CD8-positive, alpha-beta memory T cell (primary cell): Measurements from ENCODE around the gene CLHC1. TPM values are rescaled to one million over a fixed set of nuclear protein-coding genes. Genes with fewer than 3 reads are reported as not detected.
"Not testable (repeated sequence)": the region's sequence is repeated elsewhere in the genome, so short reads cannot be mapped to it uniquely, and the experiment has no call there.

Experiments
- CTCF ChIA-PET: fragments of 350-600 bp; sonication (Branson Sonifier 250); formaldehyde crosslinking; loops from one replicate; lab custom pipeline; 2021; ENCODE audit warnings: antibody characterized with exemption; lab: Charles Lee
- POLR2A ChIA-PET: fragments of 350-600 bp; sonication (Branson Sonifier 250); formaldehyde crosslinking; loops from one replicate; lab custom pipeline; 2021; ENCODE audit warnings: antibody characterized with exemption; lab: Charles Lee
- DNase-seq, 5 donors: peaks; one replicate each; pipeline versions ENCODE4 v3.0.0 to v3.0.0-alpha.2; 2020 to 2022; ENCODE audit warnings: mixed read lengths in 1 of 5
- H3K27ac ChIP-seq: one replicate; pipeline ENCODE4 v1.7.0; 2013; ENCODE audit warnings: low read depth, mild to moderate bottlenecking, low read length, moderate library complexity
- H3K27me3 ChIP-seq: 2 replicates; pipeline ENCODE4 v1.7.0; 2013; ENCODE audit warnings: low read length, mild to moderate bottlenecking; ENCODE audit not compliant: insufficient read depth, poor library complexity, severe bottlenecking
- H3K36me3 ChIP-seq: 2 replicates; pipeline ENCODE4 v1.7.0; 2013; ENCODE audit warnings: mild to moderate bottlenecking, low read length, moderate library complexity; ENCODE audit not compliant: insufficient read depth
- H3K4me1 ChIP-seq: 2 replicates; pipeline ENCODE4 v1.7.0; 2013; ENCODE audit warnings: mild to moderate bottlenecking, low read length, moderate library complexity; ENCODE audit not compliant: insufficient read depth
- H3K4me3 ChIP-seq: 2 replicates; pipeline ENCODE4 v1.7.0; 2013; ENCODE audit warnings: mild to moderate bottlenecking, low read length
- H3K9me3 ChIP-seq: 2 replicates; pipeline ENCODE4 v1.7.0; 2013; ENCODE audit warnings: mild to moderate bottlenecking, low read length
- H3K27ac Mint-ChIP-seq, 8 donors: one replicate each; pipeline ENCODE4 v1.8.0; 2020 to 2021; ENCODE audit warnings: mixed read lengths in 8 of 8, mild to moderate bottlenecking in 6 of 8, inconsistent platforms in 3 of 8, moderate library complexity in 3 of 8
- H3K27me3 Mint-ChIP-seq, 2 donors: one replicate each; pipeline ENCODE4 v1.8.0; 2020 to 2021; ENCODE audit warnings: mixed read lengths in 2 of 2, mild to moderate bottlenecking in 1 of 2, moderate library complexity in 1 of 2
- H3K36me3 Mint-ChIP-seq, 3 donors: one replicate each; pipeline ENCODE4 v1.8.0; 2020 to 2021; ENCODE audit warnings: mixed read lengths in 3 of 3, inconsistent platforms in 1 of 3, mild to moderate bottlenecking in 1 of 3
- H3K4me1 Mint-ChIP-seq, 3 donors: one replicate each; pipeline ENCODE4 v1.8.0; 2020 to 2021; ENCODE audit warnings: mixed read lengths in 3 of 3, inconsistent platforms in 1 of 3, mild to moderate bottlenecking in 1 of 3
- H3K4me3 Mint-ChIP-seq, 7 donors: one replicate each; pipeline ENCODE4 v1.8.0; 2020 to 2021; ENCODE audit warnings: mixed read lengths in 7 of 7, mild to moderate bottlenecking in 6 of 7, moderate library complexity in 4 of 7, inconsistent platforms in 2 of 7
- H3K9me3 Mint-ChIP-seq, 5 donors: one replicate each; pipeline ENCODE4 v1.8.0; 2020 to 2022; ENCODE audit warnings: mixed read lengths in 5 of 5, mild to moderate bottlenecking in 3 of 5, moderate library complexity in 2 of 5, inconsistent platforms in 1 of 5
- polyA plus RNA-seq: library from polyadenylated mRNA; unstranded; fragments of 300-500 nt; fragmentation: Illumina TruSeq; gene quantifications from one replicate; pipeline ENCODE4 v1.2.3, GENCODE V29; 2021
- total RNA-seq, 2 experiments: library from RNA; stranded (reverse); gene quantifications; one replicate each; pipeline ENCODE4 v1.2.3, GENCODE V29; 2021

CLHC1 gene
- total and polyA plus RNA-seq, 3 experiments from 2014 or later: 1.1 to 9.8 (median 8.4) TPM

- H3K36me3 Mint-ChIP-seq: peaks cover 0 to 8% (median 0%) of the 10 kb centered on the region in 3 donors
- H3K36me3 ChIP-seq: no peaks in the 10 kb centered on the region
- H3K9me3 ChIP-seq: no peaks in the 10 kb centered on the region
- H3K4me1 Mint-ChIP-seq: peaks cover 5 to 11% (median 8%) of the 10 kb centered on the region in 3 donors
- H3K4me3 Mint-ChIP-seq: no peak overlapping the region
- no peaks in the 10 kb centered on the region for H3K27me3 ChIP-seq
- H3K9me3 Mint-ChIP-seq: no peaks in the 10 kb centered on the region
- no peak overlapping the region for H3K4me3 ChIP-seq
- no peak overlapping the region for H3K27ac Mint-ChIP-seq
- H3K27ac ChIP-seq: no peak overlapping the region
- DNase-seq: no peak
- H3K4me1 ChIP-seq: peaks cover 4% of the 10 kb centered on the region
- CTCF ChIA-PET: interaction anchor here (0.7 kb wide), 1 partner anchor 308 kb away, joined by 3 read pairs; no protein-coding TSS in a partner anchor
- POLR2A ChIA-PET: no interaction called here
- H3K27me3 Mint-ChIP-seq: peaks cover 0 to 11% of the 10 kb centered on the region in 2 donors
Measured at GRCh38 chr2:55146263-55146662, 85.8 kb downstream of the CLHC1 start.

- Histone ChIP-seq H3K9me3 (no peaks in the 10 kb centered on the region), H3K27me3 (no peaks in the 10 kb centered on the region), H3K36me3 (no peaks in the 10 kb centered on the region), H3K4me3 (no peak overlapping the region), H3K4me1 (peaks cover 4% of the 10 kb centered on the region), H3K27ac (no peak overlapping the region)
- no peaks in the 10 kb centered on the region for H3K9me3 Mint-ChIP-seq
- peaks cover 0 to 8% (median 0%) of the 10 kb centered on the region in 3 donors for H3K36me3 Mint-ChIP-seq
- DNase-seq: no peak
- peaks cover 5 to 18% (median 8%) of the 10 kb centered on the region in 3 donors for H3K4me1 Mint-ChIP-seq
- no peak overlapping the region for H3K27ac Mint-ChIP-seq
- no peak overlapping the region for H3K4me3 Mint-ChIP-seq
- H3K27me3 Mint-ChIP-seq: peaks cover 0 to 11% of the 10 kb centered on the region in 2 donors
- CTCF ChIA-PET: interaction anchor here (0.7 to 1.1 kb wide), 2 partner anchors 9 to 307 kb away, joined by 3 read pairs; no protein-coding TSS in a partner anchor
- POLR2A ChIA-PET: no interaction called here
Measured at GRCh38 chr2:55144922-55145820, 86.9 kb downstream of the CLHC1 start.

GRCh38 chr2:55143706-55144105, 88.4 kb downstream of the CLHC1 start:
- H3K27me3 Mint-ChIP-seq, H3K4me3 Mint-ChIP-seq, H3K4me3 ChIP-seq, H3K36me3 Mint-ChIP-seq, H3K27ac ChIP-seq, POLR2A ChIA-PET, H3K4me1 ChIP-seq, CTCF ChIA-PET, H3K36me3 ChIP-seq, DNase-seq, H3K27ac Mint-ChIP-seq, H3K9me3 ChIP-seq, H3K27me3 ChIP-seq, H3K9me3 Mint-ChIP-seq: not testable (repeated sequence)
- peaks cover 5 to 18% (median 8%) of the 10 kb centered on the region in 3 donors for H3K4me1 Mint-ChIP-seq

- ChIA-PET CTCF (no interaction called here), POLR2A (no interaction called here)
- Mint-ChIP-seq H3K4me1 (peaks cover 5 to 18% (median 8%) of the 10 kb centered on the region in 3 donors), H3K36me3 (peaks cover 0 to 5% (median 0%) of the 10 kb centered on the region in 3 donors), H3K27me3 (peaks cover 0 to 8% of the 10 kb centered on the region in 2 donors), H3K9me3 (no peaks in the 10 kb centered on the region), H3K27ac (no peak overlapping the region), H3K4me3 (no peak overlapping the region)
- no peak overlapping the region for H3K4me3 ChIP-seq
- H3K27ac ChIP-seq: no peak overlapping the region
- H3K4me1 ChIP-seq: peaks cover 4% of the 10 kb centered on the region
- DNase-seq: no peak
- H3K27me3 ChIP-seq: no peaks in the 10 kb centered on the region
- H3K36me3 ChIP-seq: no peaks in the 10 kb centered on the region
- no peaks in the 10 kb centered on the region for H3K9me3 ChIP-seq
Measured at GRCh38 chr2:55142518-55142917, 89.6 kb downstream of the CLHC1 start.

GRCh38 chr2:55141572-55142413, 90.3 kb downstream of the CLHC1 start:
- no peak for DNase-seq
- H3K27ac ChIP-seq: peak overlapping the region; percentile 58
- no peak overlapping the region for H3K4me3 ChIP-seq
- H3K4me1 Mint-ChIP-seq: peaks cover 6 to 18% (median 8%) of the 10 kb centered on the region in 3 donors
- no peaks in the 10 kb centered on the region for H3K9me3 ChIP-seq
- peak overlapping the region in 1 of 8 donors; percentile 55 for H3K27ac Mint-ChIP-seq
- ChIA-PET CTCF (no interaction called here), POLR2A (no interaction called here)
- H3K27me3 ChIP-seq: no peaks in the 10 kb centered on the region
- H3K36me3 ChIP-seq: no peaks in the 10 kb centered on the region
- H3K4me3 Mint-ChIP-seq: no peak overlapping the region
- H3K36me3 Mint-ChIP-seq: peaks cover 0 to 5% (median 0%) of the 10 kb centered on the region in 3 donors
- no peaks in the 10 kb centered on the region for H3K9me3 Mint-ChIP-seq
- H3K27me3 Mint-ChIP-seq: peaks cover 0 to 5% of the 10 kb centered on the region in 2 donors
- H3K4me1 ChIP-seq: peaks cover 4% of the 10 kb centered on the region

- peak overlapping the region in 1 of 8 donors; percentile 52 for H3K27ac Mint-ChIP-seq
- peaks cover 0 to 5% of the 10 kb centered on the region in 2 donors for H3K27me3 Mint-ChIP-seq
- peaks cover 13 to 27% (median 17%) of the 10 kb centered on the region in 3 donors for H3K4me1 Mint-ChIP-seq
- H3K9me3 ChIP-seq: no peaks in the 10 kb centered on the region
- ChIA-PET CTCF (interaction anchor here (1.4 kb wide), 1 partner anchor 28 kb away, joined by 4 read pairs; no protein-coding TSS in a partner anchor), POLR2A (no interaction called here)
- no peak for DNase-seq
- no peaks in the 10 kb centered on the region for H3K27me3 ChIP-seq
- H3K9me3 Mint-ChIP-seq: no peaks in the 10 kb centered on the region
- peaks cover 14% of the 10 kb centered on the region for H3K4me1 ChIP-seq
- H3K4me3 ChIP-seq: no peak overlapping the region
- H3K4me3 Mint-ChIP-seq: no peak overlapping the region
- no peaks in the 10 kb centered on the region for H3K36me3 ChIP-seq
- peak overlapping the region; percentile 79 for H3K27ac ChIP-seq
- peaks cover 0 to 5% (median 0%) of the 10 kb centered on the region in 3 donors for H3K36me3 Mint-ChIP-seq
Measured at GRCh38 chr2:55140316-55141219, 91.5 kb downstream of the CLHC1 start.

- H3K36me3 Mint-ChIP-seq: peaks cover 0 to 5% (median 0%) of the 10 kb centered on the region in 3 donors
- H3K27me3 ChIP-seq: no peaks in the 10 kb centered on the region
- no peak overlapping the region for H3K27ac Mint-ChIP-seq
- no peak for DNase-seq
- peaks cover 21% of the 10 kb centered on the region for H3K4me1 ChIP-seq
- peak overlapping the region; percentile 79 for H3K27ac ChIP-seq
- no peaks in the 10 kb centered on the region for H3K9me3 Mint-ChIP-seq
- H3K4me1 Mint-ChIP-seq: peaks cover 19 to 36% (median 26%) of the 10 kb centered on the region in 3 donors
- no peaks in the 10 kb centered on the region for H3K9me3 ChIP-seq
- H3K36me3 ChIP-seq: no peaks in the 10 kb centered on the region
- POLR2A ChIA-PET: no interaction called here
- no peak overlapping the region for H3K4me3 ChIP-seq
- H3K27me3 Mint-ChIP-seq: peaks cover 0 to 3% of the 10 kb centered on the region in 2 donors
- CTCF ChIA-PET: interaction anchor here (1.4 kb wide), 1 partner anchor 29 kb away, joined by 4 read pairs; no protein-coding TSS in a partner anchor
- no peak overlapping the region for H3K4me3 Mint-ChIP-seq
Measured at GRCh38 chr2:55139305-55139704, 92.8 kb downstream of the CLHC1 start.
